ENCODE measurements around the gene SLC3A2.

Gene SLC3A2

DNA sequence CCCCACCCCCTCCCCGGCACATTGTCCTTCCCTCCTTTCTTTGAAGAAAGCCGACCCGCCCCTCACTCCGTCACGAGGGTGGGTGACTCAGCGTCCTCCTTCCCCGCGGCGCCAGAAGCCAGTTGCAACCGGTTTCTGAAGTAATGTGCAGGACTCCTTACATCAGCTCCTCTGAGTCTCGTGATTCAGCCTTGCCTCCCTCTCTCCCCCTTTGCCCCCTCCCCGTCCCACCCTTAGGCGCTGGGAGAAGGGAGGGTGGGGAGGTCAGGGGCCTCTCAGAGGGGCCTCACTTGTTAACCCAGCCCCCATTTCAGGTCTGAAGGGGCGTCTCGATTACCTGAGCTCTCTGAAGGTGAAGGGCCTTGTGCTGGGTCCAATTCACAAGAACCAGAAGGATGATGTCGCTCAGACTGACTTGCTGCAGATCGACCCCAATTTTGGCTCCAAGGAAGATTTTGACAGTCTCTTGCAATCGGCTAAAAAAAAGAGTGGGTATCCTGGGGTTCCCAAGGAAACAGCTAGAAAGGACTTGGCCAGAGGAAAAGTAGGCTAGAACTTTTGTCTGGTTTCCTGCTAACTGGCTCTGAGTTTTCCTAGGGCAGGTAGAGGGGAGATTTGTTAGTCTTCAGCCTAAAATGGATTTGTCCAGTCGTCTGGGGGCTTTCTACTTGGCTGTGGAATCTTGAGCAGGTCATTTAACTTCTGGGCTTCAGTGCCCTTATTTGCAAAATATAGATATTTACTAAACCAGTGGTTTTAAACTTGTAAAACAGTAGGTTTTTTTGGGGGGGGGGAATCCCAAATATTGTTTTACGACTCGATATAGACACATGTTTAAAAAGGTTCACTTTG lies 1.1 kb downstream of the SLC3A2 start:
- DNase-seq (ENCODE audit: low spot score): no peak

DNA sequence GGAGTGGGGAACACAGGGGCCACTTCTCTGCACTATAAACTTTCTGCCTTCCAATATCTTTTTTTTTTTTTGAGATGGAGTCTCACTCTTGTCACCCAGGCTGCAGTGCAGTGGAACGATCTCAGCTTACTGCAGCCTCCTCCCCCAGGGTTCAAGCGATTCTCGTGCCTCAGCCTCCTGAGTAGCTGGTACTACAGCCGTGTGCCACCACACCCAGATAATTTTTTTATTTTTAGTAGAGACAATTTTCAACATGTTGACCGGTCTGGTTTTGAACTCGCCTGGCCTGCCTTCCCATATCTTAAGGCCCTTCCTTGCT lies 1.7 kb downstream of the SLC3A2 start:
- DNase-seq (ENCODE audit: low spot score): no peak

DNA sequence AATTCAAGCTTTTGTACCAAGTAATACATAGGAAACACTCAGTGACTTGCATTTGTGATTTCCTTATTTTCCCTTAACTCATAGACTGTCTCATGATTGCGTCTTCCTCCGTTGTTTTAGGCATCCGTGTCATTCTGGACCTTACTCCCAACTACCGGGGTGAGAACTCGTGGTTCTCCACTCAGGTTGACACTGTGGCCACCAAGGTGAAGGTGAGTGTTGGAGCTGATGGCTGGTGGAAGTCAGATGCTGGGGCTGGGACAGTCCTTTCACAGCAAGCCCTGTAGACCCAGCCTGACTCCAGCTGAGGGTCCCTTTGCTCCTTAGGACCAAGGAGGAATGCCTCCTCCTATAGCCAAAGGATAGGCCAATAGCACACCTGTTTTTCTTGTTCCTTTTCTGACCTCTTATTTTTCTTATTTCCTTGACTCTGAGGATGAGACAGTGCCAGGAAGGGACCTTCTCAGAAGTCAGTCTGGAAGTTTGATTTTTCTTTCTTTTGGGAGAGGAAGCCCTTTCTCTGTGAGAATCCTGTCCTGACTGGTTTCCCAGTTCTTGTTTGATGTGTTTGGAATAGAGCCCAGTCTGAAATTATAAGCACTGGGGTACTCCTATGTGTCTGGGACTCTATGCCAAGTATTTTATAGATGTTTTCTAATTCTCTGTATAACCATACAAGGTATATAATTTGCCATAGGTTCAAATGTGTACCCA lies 2.2 kb downstream of the SLC3A2 start:
- DNase-seq (ENCODE audit: low spot score): no peak

DNA sequence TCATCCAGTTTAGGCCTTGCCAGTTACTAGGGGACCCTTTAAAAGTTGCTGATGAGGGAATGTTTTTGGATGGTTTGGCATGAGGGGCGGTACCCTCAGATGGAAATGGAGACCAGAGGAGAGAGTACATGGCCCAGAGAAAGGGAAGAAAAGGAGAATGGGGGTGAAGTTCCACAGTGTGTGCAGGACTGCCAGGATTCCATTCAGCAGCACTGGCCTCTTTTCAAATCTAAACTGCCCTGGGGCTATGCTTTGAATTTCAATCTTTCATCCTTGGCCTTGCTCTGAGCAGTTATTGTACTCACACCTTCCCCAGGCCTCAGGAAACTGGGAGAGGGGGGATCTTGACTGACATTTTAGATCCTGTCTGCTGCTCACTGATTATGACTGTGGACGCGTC lies 3.0 kb downstream of the SLC3A2 start:
- no peak for DNase-seq (ENCODE audit: low spot score)

DNA sequence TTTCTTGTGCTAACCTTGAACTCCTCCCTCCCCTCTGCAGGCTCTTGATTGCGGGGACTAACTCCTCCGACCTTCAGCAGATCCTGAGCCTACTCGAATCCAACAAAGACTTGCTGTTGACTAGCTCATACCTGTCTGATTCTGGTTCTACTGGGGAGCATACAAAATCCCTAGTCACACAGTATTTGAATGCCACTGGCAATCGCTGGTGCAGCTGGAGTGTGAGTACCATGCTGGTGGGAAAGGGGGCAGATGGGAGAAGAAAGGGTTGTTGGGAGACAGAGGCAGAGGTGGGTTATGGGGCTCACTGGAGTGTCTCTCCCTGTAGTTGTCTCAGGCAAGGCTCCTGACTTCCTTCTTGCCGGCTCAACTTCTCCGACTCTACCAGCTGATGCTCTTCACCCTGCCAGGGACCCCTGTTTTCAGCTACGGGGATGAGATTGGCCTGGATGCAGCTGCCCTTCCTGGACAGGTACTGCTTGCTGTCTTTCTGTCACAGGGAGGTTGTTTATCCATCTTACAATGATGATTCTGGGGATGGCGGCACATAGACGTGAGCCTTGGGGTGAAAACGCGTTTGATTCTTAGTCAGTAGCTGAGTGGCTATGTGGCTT lies 4.5 kb downstream of the SLC3A2 start:
- DNase-seq (ENCODE audit: low spot score): no peak

DNA sequence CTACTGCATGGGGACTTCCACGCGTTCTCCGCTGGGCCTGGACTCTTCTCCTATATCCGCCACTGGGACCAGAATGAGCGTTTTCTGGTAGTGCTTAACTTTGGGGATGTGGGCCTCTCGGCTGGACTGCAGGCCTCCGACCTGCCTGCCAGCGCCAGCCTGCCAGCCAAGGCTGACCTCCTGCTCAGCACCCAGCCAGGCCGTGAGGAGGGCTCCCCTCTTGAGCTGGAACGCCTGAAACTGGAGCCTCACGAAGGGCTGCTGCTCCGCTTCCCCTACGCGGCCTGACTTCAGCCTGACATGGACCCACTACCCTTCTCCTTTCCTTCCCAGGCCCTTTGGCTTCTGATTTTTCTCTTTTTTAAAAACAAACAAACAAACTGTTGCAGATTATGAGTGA lies 7.7 kb downstream of the SLC3A2 start:
- DNase-seq (ENCODE audit: low spot score): no peak

DNA sequence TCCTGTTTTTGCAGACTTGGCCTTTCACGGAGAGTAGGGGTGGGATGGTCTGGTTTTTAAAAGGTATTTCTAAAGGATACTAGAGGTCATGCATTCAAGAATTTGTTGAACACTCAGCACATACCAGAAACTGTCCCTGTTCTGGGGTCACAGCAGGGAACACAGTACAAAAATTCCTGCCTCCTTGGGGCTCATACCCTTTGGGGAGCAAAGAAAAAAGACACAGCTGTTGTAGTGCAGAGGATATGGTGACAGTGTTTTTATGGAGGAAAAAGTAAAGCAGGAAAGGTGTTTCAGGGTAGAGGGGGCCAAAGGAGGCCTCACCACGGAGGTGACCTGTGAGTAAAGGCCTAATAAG lies 8.4 kb downstream of the SLC3A2 start:
- DNase-seq (ENCODE audit: low spot score): no peak

DNA sequence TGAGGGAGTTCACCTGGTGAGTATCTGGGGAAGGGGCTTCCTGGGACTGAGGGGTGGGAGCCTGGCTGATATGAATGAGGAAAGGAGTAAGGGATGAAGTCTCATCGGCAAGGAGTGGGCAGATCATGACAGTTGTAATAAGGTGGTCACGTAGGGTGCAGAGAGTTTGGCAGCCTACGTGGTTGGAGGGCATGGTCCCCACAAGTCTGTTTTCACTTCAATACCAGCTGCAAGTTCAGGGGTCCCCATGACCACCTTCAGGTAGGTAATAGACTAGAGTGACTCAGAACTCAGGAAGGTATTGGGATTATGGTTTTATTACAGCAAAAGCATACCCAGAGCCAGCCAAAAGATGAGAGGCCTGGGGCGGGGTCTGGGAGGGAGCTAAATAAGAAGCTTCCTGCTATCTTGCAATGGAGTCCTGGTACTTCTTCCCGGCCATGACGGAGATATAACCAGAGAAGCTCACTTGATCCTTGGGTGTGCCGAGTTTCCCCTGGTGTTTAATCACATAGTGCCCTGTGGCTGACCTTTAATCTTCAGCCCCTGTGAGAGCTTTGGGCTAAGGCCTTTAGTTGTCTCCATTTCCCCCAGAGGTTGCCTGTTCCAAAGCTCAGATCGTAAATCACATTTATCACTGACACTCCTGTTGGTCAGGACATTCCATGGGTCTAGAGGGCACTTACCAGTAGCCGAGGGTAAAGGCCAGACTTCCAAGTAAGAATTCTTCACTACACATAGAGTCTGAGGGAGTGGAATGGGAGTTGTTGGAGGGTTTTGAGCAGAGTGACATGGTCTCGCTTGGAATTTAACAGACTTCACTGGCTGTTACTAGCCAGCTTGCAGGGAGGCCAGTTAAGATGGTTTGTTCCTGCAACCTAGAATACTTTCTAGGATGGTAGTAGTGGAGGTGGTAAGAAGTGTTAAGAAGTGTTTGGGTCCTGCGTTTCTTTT lies 9.1 kb downstream of the SLC3A2 start:
- DNase-seq (ENCODE audit: low spot score): peak; percentile 79

DNA sequence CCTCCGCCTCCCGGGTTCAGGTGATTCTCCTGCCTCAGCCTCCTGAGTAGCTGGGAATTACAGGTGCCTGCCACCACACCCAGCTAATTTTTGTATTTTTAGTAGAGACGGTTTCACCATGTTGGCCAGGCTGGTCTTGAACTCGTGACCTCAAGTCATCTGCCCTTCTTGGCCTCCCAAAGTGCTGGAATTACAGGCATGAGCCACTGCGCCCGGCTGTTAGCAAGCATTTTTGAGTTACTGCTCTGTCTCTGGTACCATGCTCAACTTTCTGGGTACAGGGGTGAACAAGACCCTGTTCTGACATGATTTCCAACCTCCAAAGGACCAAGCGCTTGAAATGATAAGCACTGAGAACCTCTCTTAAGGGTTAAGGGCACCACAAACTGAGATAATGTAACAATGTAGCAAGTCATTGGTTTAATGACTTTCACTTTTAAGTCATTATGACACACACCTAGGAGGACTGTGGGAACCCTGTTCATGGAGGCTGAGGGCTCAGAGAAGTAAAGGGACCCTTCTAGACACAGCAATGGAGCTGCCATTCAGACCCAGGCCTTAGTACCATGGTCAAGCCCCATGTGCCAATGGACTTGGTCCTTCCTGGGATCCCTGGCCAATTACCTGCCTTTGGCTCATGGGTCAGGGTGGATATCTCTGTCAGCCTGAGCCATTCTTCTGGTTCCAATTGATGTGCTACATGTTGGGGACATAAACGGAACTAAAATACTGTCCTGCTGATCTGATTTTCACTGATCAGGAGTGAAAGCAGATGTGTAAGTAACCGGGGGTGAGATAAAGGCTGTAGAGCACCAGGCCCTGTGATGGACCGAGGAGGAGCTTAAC lies 11.6 kb downstream of the SLC3A2 start:
- DNase-seq (ENCODE audit: low spot score): no peak

DNA sequence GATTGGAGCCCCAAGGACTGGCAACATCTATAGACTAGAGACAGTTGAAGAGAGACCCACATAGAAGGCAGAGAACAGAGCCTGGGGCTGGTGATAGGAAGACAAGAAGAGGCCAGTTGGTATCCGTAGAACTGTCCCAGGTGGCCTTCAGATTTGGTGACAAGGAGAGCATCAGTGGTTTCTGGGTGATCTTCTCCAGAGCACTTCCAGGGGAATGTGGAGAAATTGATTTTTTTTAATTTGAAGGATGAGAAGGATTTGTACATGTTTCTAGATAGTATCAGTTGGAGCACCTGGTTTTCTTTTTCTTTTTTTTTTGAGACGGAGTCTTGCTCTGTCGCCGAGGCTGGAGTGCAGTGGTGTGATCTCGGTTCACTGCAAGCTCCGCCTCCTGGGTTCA lies 14.8 kb downstream of the SLC3A2 start:
- DNase-seq (ENCODE audit: low spot score): no peak

DNA sequence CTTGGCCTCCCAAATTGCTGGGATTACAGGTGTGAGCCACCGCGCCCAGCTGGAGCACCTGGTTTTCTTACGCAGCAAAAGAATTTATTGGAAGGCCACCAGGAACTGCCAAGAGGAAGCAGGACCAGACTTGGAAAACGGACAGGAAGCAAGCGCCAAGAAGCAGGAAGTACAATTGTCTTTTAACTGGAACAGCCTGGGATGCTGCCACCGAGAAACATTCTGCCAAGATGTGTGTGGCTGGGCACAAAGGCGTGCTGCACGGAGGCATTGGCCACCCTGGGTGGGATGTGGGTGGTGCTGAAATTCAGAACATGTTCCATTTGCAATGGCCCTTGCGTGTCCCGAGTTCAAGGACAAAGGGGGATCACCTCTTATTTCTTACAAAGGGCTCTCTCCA lies 15.4 kb downstream of the SLC3A2 start:
- DNase-seq (ENCODE audit: low spot score): no peak

DNA sequence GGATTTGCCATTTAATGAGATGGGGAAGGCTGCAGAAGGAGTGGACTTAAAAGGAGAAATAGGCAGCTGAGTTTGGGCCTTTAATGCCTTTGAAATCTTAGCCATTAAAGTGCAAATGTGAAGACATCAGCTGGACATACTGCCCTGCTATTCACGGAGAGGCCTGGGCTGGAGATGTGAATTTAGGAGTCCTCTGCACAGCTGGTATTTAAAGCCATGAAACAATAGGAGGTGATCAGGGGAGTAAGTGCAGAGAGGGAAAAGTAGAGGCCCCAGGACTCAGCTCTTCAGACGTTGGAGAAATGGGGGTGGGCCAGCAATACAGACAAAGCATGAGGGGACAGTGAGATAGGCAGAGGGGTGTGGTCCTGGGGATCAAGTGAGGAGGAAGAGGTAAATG lies 16.6 kb downstream of the SLC3A2 start:
- no peak for DNase-seq (ENCODE audit: low spot score)

DNA sequence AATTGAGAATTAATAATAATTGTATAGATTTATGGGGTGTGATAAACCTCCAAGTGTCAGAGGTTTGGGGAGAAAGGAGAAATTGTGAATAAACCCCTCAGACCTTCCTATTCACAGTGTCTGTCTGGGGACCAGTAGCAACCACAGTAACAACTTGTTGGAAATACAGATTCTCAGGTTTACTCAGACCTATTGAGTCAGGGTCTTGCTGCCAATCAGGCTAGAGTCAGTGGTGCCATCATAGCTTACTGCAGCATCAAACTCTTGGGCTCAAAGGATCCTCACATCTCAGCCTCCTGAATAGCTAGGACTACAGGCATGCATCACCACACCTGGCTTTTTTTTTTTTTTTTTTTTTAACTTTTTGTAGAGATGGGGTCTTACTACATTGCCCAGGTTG lies 17.3 kb downstream of the SLC3A2 start:
- no peak for DNase-seq (ENCODE audit: low spot score)

DNA sequence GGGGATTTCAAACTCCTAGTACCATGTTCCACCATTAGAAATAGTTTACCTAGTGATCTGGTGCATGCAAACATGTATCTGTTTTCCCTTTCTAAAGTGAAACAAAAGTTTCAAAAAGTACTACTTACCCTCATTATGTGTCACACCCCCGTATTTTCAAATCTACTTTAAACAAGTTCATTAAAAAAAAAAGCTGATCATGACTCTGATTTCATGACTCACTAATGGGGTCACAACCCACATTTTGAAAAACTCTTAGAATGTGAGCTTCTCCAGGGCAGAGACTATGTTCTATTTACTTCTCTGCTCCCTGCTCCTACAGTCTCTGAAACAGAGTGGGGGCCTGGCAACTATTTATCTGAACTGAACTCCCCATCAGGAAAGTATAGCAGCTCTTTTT lies 22.2 kb downstream of the SLC3A2 start:
- no peak for DNase-seq (ENCODE audit: low spot score)

DNA sequence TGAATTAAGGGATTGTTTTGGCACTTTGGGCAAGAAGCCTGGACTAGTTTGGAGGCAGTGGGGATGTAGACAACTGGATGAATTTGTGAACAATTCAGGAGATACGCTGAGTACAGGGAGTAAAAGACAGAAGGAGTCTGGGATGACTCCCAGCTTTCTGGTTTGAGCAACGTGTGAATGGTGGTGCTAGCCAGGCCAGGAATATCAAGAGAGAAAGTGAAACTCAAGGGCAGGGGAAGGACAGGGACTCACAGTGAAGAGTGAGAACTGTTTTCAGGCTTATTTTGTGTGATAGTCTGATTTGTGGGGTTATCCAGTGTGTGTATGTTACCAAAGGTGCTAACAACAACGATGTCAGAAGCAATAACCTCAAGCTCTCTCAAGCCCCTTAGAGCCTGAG lies 24.6 kb downstream of the SLC3A2 start:
- DNase-seq (ENCODE audit: low spot score): no peak

DNA sequence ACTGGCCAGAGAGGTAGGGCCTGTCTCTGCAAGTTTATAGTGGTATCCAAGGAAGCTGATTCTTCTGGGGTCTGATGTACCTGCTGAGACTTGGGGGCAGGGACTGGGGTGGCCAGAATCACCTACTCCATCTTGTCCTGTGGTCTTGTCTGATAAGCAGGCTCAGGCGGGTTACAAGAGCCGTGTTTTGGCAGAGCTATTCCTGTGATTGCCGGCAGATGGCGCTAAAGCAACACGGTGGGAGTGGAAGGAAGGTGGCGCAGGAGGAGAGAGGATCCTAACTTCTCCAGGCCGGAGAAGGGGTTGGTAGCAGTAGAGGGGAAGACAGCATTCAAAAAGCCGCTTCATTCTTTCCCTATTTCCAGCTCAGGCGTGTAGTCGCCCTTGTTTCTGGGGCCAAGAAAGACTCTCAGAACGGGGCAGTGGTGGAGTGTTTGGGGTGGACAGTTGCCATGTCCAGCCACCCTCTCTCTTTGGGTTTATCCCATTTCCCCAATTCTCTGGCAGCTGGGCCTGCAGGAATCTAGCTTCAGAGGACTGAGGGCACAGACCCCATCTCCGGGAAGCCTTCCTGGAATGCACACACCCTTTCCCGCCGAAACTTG lies 25.3 kb downstream of the SLC3A2 start:
- peak; percentile 80 for DNase-seq (ENCODE audit: low spot score)

DNA sequence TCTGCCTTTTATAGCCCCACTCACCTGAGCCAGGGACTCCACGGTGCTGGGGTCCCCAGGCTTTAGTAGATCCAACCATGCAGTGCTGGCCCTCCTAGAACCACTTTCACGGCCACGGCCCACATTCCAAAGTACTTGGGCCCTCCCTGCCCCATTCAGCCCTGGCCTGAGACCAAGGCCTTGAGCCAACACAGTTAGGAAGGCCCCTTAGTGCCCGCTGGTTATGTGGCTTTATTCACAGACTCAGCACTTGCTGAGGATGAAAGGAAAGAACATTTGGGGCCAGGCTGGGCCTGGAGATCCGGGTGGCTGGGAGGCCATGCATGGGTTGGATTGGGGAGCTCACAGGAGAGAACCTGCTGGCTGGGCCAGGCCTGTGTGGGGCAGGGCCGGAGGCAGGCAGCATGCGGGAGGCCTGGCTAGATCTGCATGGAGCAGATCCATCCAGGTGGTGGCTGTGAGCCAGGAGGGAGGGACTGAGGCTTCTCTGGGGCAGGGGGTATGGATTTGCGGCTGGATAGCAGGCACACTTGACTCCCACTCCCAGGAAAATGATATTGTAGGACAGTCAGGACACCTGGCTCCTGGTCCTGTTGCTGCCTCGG lies 27.9 kb downstream of the SLC3A2 start:
- DNase-seq (ENCODE audit: low spot score): no peak

DNA sequence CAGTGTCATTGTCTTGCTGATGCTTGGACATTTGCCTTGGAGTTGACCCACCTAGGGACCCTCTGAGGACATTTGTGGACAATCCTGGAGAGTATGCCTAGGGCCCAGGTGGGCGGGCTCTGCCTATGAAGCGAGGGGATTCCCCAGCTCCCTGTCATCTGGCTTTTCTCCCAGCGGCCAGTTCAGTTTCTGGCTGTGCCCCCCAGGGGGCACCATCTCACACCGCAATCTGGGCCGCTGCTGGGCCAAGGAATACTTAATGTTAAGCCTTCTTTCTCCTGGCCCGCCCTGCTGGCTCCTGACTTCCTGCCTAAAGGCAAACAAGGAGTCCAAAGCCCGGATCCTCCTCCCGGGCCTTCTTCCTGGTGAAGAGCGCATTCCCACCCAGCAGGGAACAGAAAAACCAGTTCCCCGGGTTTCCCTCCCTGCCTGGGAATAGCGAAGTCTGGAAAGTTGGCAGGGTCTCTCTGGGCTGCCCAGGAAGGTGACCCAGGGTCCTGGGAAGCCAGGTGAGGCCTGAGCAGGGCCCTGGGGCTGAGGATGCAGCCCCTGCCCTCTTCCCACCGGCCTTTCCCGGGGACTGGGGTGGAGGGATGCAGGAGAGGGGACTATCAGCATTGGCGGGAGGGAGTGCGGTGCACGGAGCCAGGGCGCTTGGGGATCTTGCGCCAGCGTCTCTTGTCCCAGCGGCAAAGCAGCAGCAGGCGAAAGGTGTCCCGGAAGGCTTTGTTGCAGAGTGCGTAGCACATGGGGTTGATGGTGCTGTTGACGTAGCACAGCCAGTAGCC lies 28.6 kb downstream of the SLC3A2 start:
- DNase-seq (ENCODE audit: low spot score): peak; percentile 82

DNA sequence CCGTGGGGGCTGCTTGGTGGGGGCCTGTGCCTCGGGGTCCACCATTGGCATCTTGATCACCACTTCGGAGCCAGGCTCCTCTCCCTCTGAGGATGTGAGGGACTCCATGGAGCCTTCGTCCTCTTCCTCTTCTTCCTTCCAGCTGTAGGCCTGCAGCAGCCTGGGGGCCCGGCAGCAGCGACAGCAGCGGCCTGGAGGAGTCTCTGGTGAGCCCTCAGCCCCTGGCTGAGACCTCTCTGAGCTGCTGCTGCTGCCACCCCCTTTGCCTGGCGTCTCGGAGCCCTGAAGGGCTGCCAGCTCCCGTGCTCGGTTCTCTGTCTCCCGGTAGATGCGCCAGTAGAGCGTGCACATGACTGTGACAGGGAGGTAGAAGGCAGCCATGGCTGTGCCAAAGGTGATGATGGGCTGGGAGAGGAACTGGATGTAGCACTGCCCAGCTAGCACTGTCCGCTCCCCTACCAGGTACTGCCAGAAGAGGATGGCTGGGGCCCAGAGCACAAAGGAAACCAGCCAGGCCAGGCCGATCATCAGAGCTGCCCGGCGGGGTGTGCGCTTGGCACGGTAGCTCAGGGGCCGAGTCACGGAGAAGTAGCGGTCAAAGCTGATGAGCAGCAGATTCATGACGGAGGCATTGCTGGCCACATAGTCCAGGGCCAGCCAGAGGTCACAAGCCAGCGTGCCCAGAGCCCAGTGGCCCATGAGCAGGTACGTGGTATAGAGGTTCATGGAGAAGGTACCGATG lies 29.6 kb downstream of the SLC3A2 start:
- DNase-seq (ENCODE audit: low spot score): no peak
